ENCODE results near the gene CDC42EP4.

- TF ChIP-seq CTCF (IDR thresholded peaks at IDR 0.05) (no peak), POLR2A (IDR thresholded peaks at IDR 0.05) (no peak)
Measured at GRCh38 chr17:73359352-73359751, 47.6 kb upstream of the CDC42EP4 start.
